ENCODE measurements around the gene WDR72. TPM values are rescaled to one million over a fixed set of nuclear protein-coding genes. Genes with fewer than 3 reads are reported as not detected.

Gene WDR72
- total RNA-seq, 4 donors from 2014 or later: 87.7 to 110 (median 98.6) TPM

GRCh38 chr15:53671545-53671944 lies 87.9 kb downstream of the WDR72 start:
- WGBS, 2 donors: 74 to 79% methylated on average over 4 of the region's 4 CpGs
- Histone ChIP-seq H3K27ac (no peak overlapping the region), H3K4me1 (no peaks in the 10 kb centered on the region), H3K9me3 (no peaks in the 10 kb centered on the region), H3K36me3 (no peaks in the 10 kb centered on the region), H3K4me3 (replicated peaks in 1 of 3) (no peak overlapping the region), H3K27me3 (no peaks in the 10 kb centered on the region)
- TF ChIP-seq CTCF (IDR thresholded peaks at IDR 0.05) (no peak), POLR2A (IDR thresholded peaks at IDR 0.05) (no peak)
- intact Hi-C loops (cut with DNase I): no loop called here
- DNase-seq: no peak

GRCh38 chr15:53670701-53671100 lies 88.8 kb downstream of the WDR72 start:
- Histone ChIP-seq H3K27me3 (no peaks in the 10 kb centered on the region), H3K27ac (no peak overlapping the region), H3K4me3 (replicated peaks in 1 of 3) (no peak overlapping the region), H3K36me3 (no peaks in the 10 kb centered on the region), H3K4me1 (no peaks in the 10 kb centered on the region), H3K9me3 (no peaks in the 10 kb centered on the region)
- DNase-seq: no peak
- WGBS, 2 donors: 82 to 88% methylated on average over 3 of the region's 3 CpGs
- intact Hi-C loops (cut with DNase I): no loop called here
- TF ChIP-seq CTCF (IDR thresholded peaks at IDR 0.05) (no peak), POLR2A (IDR thresholded peaks at IDR 0.05) (no peak)

GRCh38 chr15:53665930-53666329 lies 93.5 kb downstream of the WDR72 start:
- no peak for DNase-seq
- H3K27me3 ChIP-seq: no peaks in the 10 kb centered on the region
- no peak overlapping the region for H3K27ac ChIP-seq
- no peaks in the 10 kb centered on the region for H3K9me3 ChIP-seq
- intact Hi-C loops (cut with DNase I): no loop called here
- TF ChIP-seq CTCF (IDR thresholded peaks at IDR 0.05) (no peak), POLR2A (IDR thresholded peaks at IDR 0.05) (no peak)
- no peaks in the 10 kb centered on the region for H3K36me3 ChIP-seq
- no peak overlapping the region for H3K4me3 ChIP-seq (replicated peaks in 1 of 3)
- 85 to 86% methylated on average over 4 of the region's 4 CpGs for WGBS, 2 donors
- H3K4me1 ChIP-seq: no peaks in the 10 kb centered on the region

- no peak overlapping the region for H3K4me3 ChIP-seq (replicated peaks in 1 of 3)
- no peak overlapping the region for H3K27ac ChIP-seq
- no peaks in the 10 kb centered on the region for H3K9me3 ChIP-seq
- WGBS, 2 donors: 60 to 64% methylated on average over 11 of the region's 11 CpGs
- no peak for DNase-seq
- peaks cover 6 to 13% of the 10 kb centered on the region in 2 donors for H3K4me1 ChIP-seq
- intact Hi-C loops (cut with DNase I): no loop called here
- H3K36me3 ChIP-seq: no peaks in the 10 kb centered on the region
- no peak for TF ChIP-seq POLR2A (IDR thresholded peaks at IDR 0.05)
- TF ChIP-seq CTCF (IDR thresholded peaks at IDR 0.05): no peak
- no peaks in the 10 kb centered on the region for H3K27me3 ChIP-seq
These were observed 100.5 kb downstream of the WDR72 start for GRCh38 chr15:53658827-53659555.

GRCh38 chr15:53658255-53658654 lies 101.2 kb downstream of the WDR72 start:
- 82 to 88% methylated on average over 2 of the region's 2 CpGs for WGBS, 2 donors
- H3K27ac ChIP-seq: no peak overlapping the region
- H3K4me3 ChIP-seq (replicated peaks in 1 of 3): no peak overlapping the region
- no peaks in the 10 kb centered on the region for H3K36me3 ChIP-seq
- peaks cover 6 to 13% of the 10 kb centered on the region in 2 donors for H3K4me1 ChIP-seq
- intact Hi-C loops (cut with DNase I): no loop called here
- no peaks in the 10 kb centered on the region for H3K9me3 ChIP-seq
- no peak for TF ChIP-seq POLR2A (IDR thresholded peaks at IDR 0.05)
- TF ChIP-seq CTCF (IDR thresholded peaks at IDR 0.05): no peak
- DNase-seq: no peak
- H3K27me3 ChIP-seq: no peaks in the 10 kb centered on the region
